DND-41 (cell line): ENCODE data around the gene ANKRD13B.

ENCODE experiments used
- CTCF ChIP-seq: IDR thresholded peaks from 2 replicates; pipeline ENCODE4 v1.5.1; 2012; ENCODE audit warnings: borderline replicate concordance, low read length, moderate library complexity, mild to moderate bottlenecking; ENCODE audit not compliant: poor library complexity, severe bottlenecking; ENCODE audit errors: extremely low read depth
- EZH2 ChIP-seq: IDR thresholded peaks from 3 replicates; pipeline ENCODE4 v1.6.1; 2012; ENCODE audit warnings: borderline replicate concordance, low read depth, mild to moderate bottlenecking, moderate library complexity, low read length, inconsistent platforms; ENCODE audit not compliant: severe bottlenecking

GRCh38 chr17:29591146-29591736 is 1.7 kb upstream of the ANKRD13B start:
- TF ChIP-seq CTCF (no peak), EZH2 (no peak)
